Stimulated activated naive CD8-positive, alpha-beta T cell treated with anti-CD3 and anti-CD28 coated beads, Interleukin-15, amount 100 ng/mL, for 72 hours (primary cell): ENCODE results near the gene MED14.

Experiments used
- ATAC-seq: fragments of 150-1000 bp; cut with Tn5 transposase; 2 replicates; pipeline ENCODE4 v1.10.0; 2021; ENCODE audit warnings: mild to moderate bottlenecking, moderate library complexity
- DNase-seq, 2 donors: peaks; one replicate each; pipeline ENCODE4 v3.0.0; 2021 to 2022
- H3K27ac Mint-ChIP-seq, 2 donors: one replicate each; pipeline ENCODE4 v1.8.0; 2022; ENCODE audit warnings: mild to moderate bottlenecking in 2 of 2, mixed read lengths in 2 of 2, moderate library complexity in 2 of 2
- H3K27me3 Mint-ChIP-seq: one replicate; pipeline ENCODE4 v1.8.0; 2022; ENCODE audit warnings: mixed read lengths
- H3K4me1 Mint-ChIP-seq: one replicate; pipeline ENCODE4 v1.8.0; 2022; ENCODE audit warnings: mild to moderate bottlenecking, mixed read lengths
- H3K4me3 Mint-ChIP-seq, 2 donors: one replicate each; pipeline ENCODE4 v1.8.0; 2022; ENCODE audit warnings: mild to moderate bottlenecking in 2 of 2, mixed read lengths in 2 of 2, moderate library complexity in 1 of 2
- H3K9me3 Mint-ChIP-seq, 2 donors: one replicate each; pipeline ENCODE4 v1.8.0; 2022; ENCODE audit warnings: mixed read lengths in 2 of 2

Gene MED14

GRCh38 chrX:40652664-40653063 lies 82.7 kb downstream of the MED14 start:
- H3K4me1 Mint-ChIP-seq, result peaks cover 6% of the 10 kb centered on the region
- H3K4me3 Mint-ChIP-seq, result no peak overlapping the region
- no peak overlapping the region for H3K27ac Mint-ChIP-seq
- ATAC-seq (no peak), DNase-seq (no peak)
- no peaks in the 10 kb centered on the region for H3K27me3 Mint-ChIP-seq
- H3K9me3 Mint-ChIP-seq, result no peaks in the 10 kb centered on the region

- Mint-ChIP-seq H3K4me3 (no peak overlapping the region), H3K27me3 (no peaks in the 10 kb centered on the region), H3K4me1 (peaks cover 6% of the 10 kb centered on the region), H3K27ac (peak overlapping the region in 1 of 2 donors; percentile 89), H3K9me3 (no peaks in the 10 kb centered on the region)
- no peak for ATAC-seq
- peak; percentile 36 to 50 for DNase-seq
Observed at GRCh38 chrX:40651620-40652223, 83.6 kb downstream of the MED14 start.

- Mint-ChIP-seq H3K27me3 (no peaks in the 10 kb centered on the region), H3K4me3 (peak within 1 kb of the TSS; percentile 86 to 97), H3K4me1 (peaks cover 24% of the 10 kb centered on the region), H3K27ac (peak within 1 kb of the TSS; percentile 91 to 97), H3K9me3 (no peaks in the 10 kb centered on the region)
- ATAC-seq (peak; percentile 83), DNase-seq (peak; percentile 89 to 91)
Observed at GRCh38 chrX:40647307-40648197, 87.8 kb downstream of the MED14 start, which contains the start of gene CXorf38. Gene CXorf38, minus strand, starts transcription at chrX:40647561. Its CDS starts 41 bp downstream, at chrX:40647520.

GRCh38 chrX:40646489-40647306 lies 88.6 kb downstream of the MED14 start:
- H3K27ac Mint-ChIP-seq, result peak overlapping the region; percentile 91 to 97
- no peaks in the 10 kb centered on the region for H3K27me3 Mint-ChIP-seq
- peak overlapping the region; percentile 86 to 97 for H3K4me3 Mint-ChIP-seq
- H3K9me3 Mint-ChIP-seq, result no peaks in the 10 kb centered on the region
- H3K4me1 Mint-ChIP-seq, result peaks cover 30% of the 10 kb centered on the region
- DNase-seq (peak; percentile 21 to 46), ATAC-seq (peak; percentile 57)

- peak overlapping the region; percentile 88 to 96 for H3K4me3 Mint-ChIP-seq
- no peaks in the 10 kb centered on the region for H3K27me3 Mint-ChIP-seq
- ATAC-seq (peak; percentile 63), DNase-seq (peak; percentile 26 to 36)
- peaks cover 28% of the 10 kb centered on the region for H3K4me1 Mint-ChIP-seq
- no peaks in the 10 kb centered on the region for H3K9me3 Mint-ChIP-seq
- peak overlapping the region; percentile 92 to 95 for H3K27ac Mint-ChIP-seq
Observed at GRCh38 chrX:40644821-40645358, 90.5 kb downstream of the MED14 start.

- Mint-ChIP-seq H3K9me3 (no peaks in the 10 kb centered on the region), H3K4me1 (peaks cover 28% of the 10 kb centered on the region), H3K27ac (peak overlapping the region; percentile 40 to 92), H3K27me3 (no peaks in the 10 kb centered on the region), H3K4me3 (peak overlapping the region; percentile 74 to 96)
- ATAC-seq, result no peak
- no peak for DNase-seq
Observed at GRCh38 chrX:40644176-40644575, 91.2 kb downstream of the MED14 start.

- Mint-ChIP-seq H3K4me3 (no peak overlapping the region), H3K27ac (no peak overlapping the region), H3K9me3 (no peaks in the 10 kb centered on the region), H3K27me3 (no peaks in the 10 kb centered on the region), H3K4me1 (peaks cover 28% of the 10 kb centered on the region)
- no peak for ATAC-seq
- DNase-seq, result no peak
Observed at GRCh38 chrX:40637687-40638086, 97.7 kb downstream of the MED14 start.

- H3K27ac Mint-ChIP-seq, result peak overlapping the region; percentile 4 to 81
Observed at GRCh38 chrX:40632199-40632598, 103.1 kb downstream of the MED14 start.

GRCh38 chrX:40628506-40628905 lies 106.8 kb downstream of the MED14 start:
- H3K27me3 Mint-ChIP-seq, result no peaks in the 10 kb centered on the region
- DNase-seq (no peak), ATAC-seq (no peak)
- no peak overlapping the region for H3K27ac Mint-ChIP-seq
- no peak overlapping the region for H3K4me3 Mint-ChIP-seq
- H3K4me1 Mint-ChIP-seq, result peaks cover 7% of the 10 kb centered on the region
- no peaks in the 10 kb centered on the region for H3K9me3 Mint-ChIP-seq

More at GRCh38 chrX:40632199-40632598, 103.1 kb downstream of the MED14 start:
- no peaks in the 10 kb centered on the region for H3K27me3 Mint-ChIP-seq
- ATAC-seq, result no peak
- H3K4me1 Mint-ChIP-seq, result peaks cover 17% of the 10 kb centered on the region
- DNase-seq, result no peak
- no peaks in the 10 kb centered on the region for H3K9me3 Mint-ChIP-seq
- no peak overlapping the region for H3K4me3 Mint-ChIP-seq

- Mint-ChIP-seq H3K27ac (no peak overlapping the region), H3K4me3 (no peak overlapping the region), H3K9me3 (no peaks in the 10 kb centered on the region), H3K27me3 (no peaks in the 10 kb centered on the region), H3K4me1 (no peaks in the 10 kb centered on the region)
- no peak for DNase-seq
- ATAC-seq, result no peak
Observed at GRCh38 chrX:40625294-40625693, 110.0 kb downstream of the MED14 start.

- no peaks in the 10 kb centered on the region for H3K27me3 Mint-ChIP-seq
- H3K27ac Mint-ChIP-seq, result no peak overlapping the region
- DNase-seq, result no peak
- H3K4me1 Mint-ChIP-seq, result no peaks in the 10 kb centered on the region
- no peak overlapping the region for H3K4me3 Mint-ChIP-seq
- no peak for ATAC-seq
- H3K9me3 Mint-ChIP-seq, result no peaks in the 10 kb centered on the region
Observed at GRCh38 chrX:40623665-40624064, 111.7 kb downstream of the MED14 start.

GRCh38 chrX:40623139-40623536 lies 112.2 kb downstream of the MED14 start, which contains the start of gene MPC1L:
Gene MPC1L, plus strand, starts transcription at chrX:40623428. Its CDS starts 138 bp downstream, at chrX:40623566.
- ATAC-seq (no peak), DNase-seq (no peak)
- H3K27me3 Mint-ChIP-seq, result no peaks in the 10 kb centered on the region
- H3K27ac Mint-ChIP-seq, result no peak within 1 kb of the TSS
- no peak within 1 kb of the TSS for H3K4me3 Mint-ChIP-seq
- no peaks in the 10 kb centered on the region for H3K4me1 Mint-ChIP-seq
- no peaks in the 10 kb centered on the region for H3K9me3 Mint-ChIP-seq

GRCh38 chrX:40622479-40623138 lies 112.7 kb downstream of the MED14 start:
- no peak overlapping the region for H3K27ac Mint-ChIP-seq
- DNase-seq (no peak), ATAC-seq (no peak)
- H3K4me1 Mint-ChIP-seq, result no peaks in the 10 kb centered on the region
- H3K4me3 Mint-ChIP-seq, result no peak overlapping the region
- H3K9me3 Mint-ChIP-seq, result no peaks in the 10 kb centered on the region
- H3K27me3 Mint-ChIP-seq, result no peaks in the 10 kb centered on the region

- no peak overlapping the region for H3K4me3 Mint-ChIP-seq
- no peak overlapping the region for H3K27ac Mint-ChIP-seq
- no peaks in the 10 kb centered on the region for H3K27me3 Mint-ChIP-seq
- H3K9me3 Mint-ChIP-seq, result no peaks in the 10 kb centered on the region
- H3K4me1 Mint-ChIP-seq, result no peaks in the 10 kb centered on the region
- DNase-seq (no peak), ATAC-seq (no peak)
Observed at GRCh38 chrX:40617566-40617965, 117.8 kb downstream of the MED14 start.

- no peaks in the 10 kb centered on the region for H3K27me3 Mint-ChIP-seq
- no peaks in the 10 kb centered on the region for H3K4me1 Mint-ChIP-seq
- H3K4me3 Mint-ChIP-seq, result no peak overlapping the region
- ATAC-seq (no peak), DNase-seq (no peak)
- H3K9me3 Mint-ChIP-seq, result no peaks in the 10 kb centered on the region
- H3K27ac Mint-ChIP-seq, result no peak overlapping the region
Observed at GRCh38 chrX:40615976-40616375, 119.4 kb downstream of the MED14 start.
